PC-3 (cell line): Measurements from ENCODE around the gene ADGRV1. TPM values are rescaled to one million over a fixed set of nuclear protein-coding genes. Genes with fewer than 3 reads are reported as not detected.

Experiments used
- ATAC-seq: fragments of 200-7000 bp; cut with Tn5 transposase; 2 replicates; pipeline ENCODE4 v1.9.1; 2020; ENCODE audit warnings: mild to moderate bottlenecking, moderate library complexity
- BruUV-seq: library from RNA; stranded (reverse); fragments of 400-500 nt; replicated peaks from 2 replicates; lab custom pipeline; 2021; lab: Mats Ljungman, UMichigan
- CTCF ChIA-PET: fragments of 300-600 bp; sonication (Branson Sonifier 250); formaldehyde crosslinking; loops from one replicate; lab custom pipeline; 2022; ENCODE audit warnings: antibody characterized with exemption; lab: Charles Lee
- POLR2A ChIA-PET: fragments of 300-600 bp; sonication (Branson Sonifier 250); formaldehyde crosslinking; loops from one replicate; lab custom pipeline; 2022; ENCODE audit warnings: antibody characterized with exemption; ENCODE audit not compliant: unreplicated experiment; lab: Charles Lee
- DNase-seq: peaks from one replicate; pipeline ENCODE4 v3.0.0-alpha.2; 2015
- H2AFZ ChIP-seq: fragments of 300-600 bp; sonication (generic); 2 replicates; pipeline ENCODE4 v1.6.0; 2016; ENCODE audit warnings: antibody characterized with exemption, low read length
- H3F3A ChIP-seq: fragments of 300-600 bp; sonication (generic); one replicate; pipeline ENCODE4 v1.6.0; 2017; ENCODE audit warnings: antibody characterized with exemption, low read length, control low read depth, mild to moderate bottlenecking; ENCODE audit not compliant: unreplicated experiment
- H3K27ac ChIP-seq: fragments of 300-600 bp; sonication (generic); 2 replicates; pipeline ENCODE4 v1.5.1; 2016; ENCODE audit warnings: mild to moderate bottlenecking, low read length
- H3K27me3 ChIP-seq: fragments of 300-600 bp; sonication (generic); 2 replicates; pipeline ENCODE4 v1.6.1; 2016; ENCODE audit warnings: low read length, mixed read lengths
- H3K36me3 ChIP-seq: fragments of 300-600 bp; sonication (generic); 2 replicates; pipeline ENCODE4 v1.6.1; 2016; ENCODE audit warnings: low read depth, mixed run types, low read length, mixed read lengths
- H3K4me1 ChIP-seq: fragments of 300-600 bp; sonication (generic); 2 replicates; pipeline ENCODE4 v1.5.1; 2016; ENCODE audit warnings: low read length; ENCODE audit not compliant: insufficient read depth
- H3K4me2 ChIP-seq: fragments of 300-600 bp; sonication (generic); 2 replicates; pipeline ENCODE4 v1.6.0; 2016; ENCODE audit warnings: low read length
- H3K4me3 ChIP-seq: fragments of 300-600 bp; sonication (generic); 2 replicates; pipeline ENCODE4 v1.5.1; 2016; ENCODE audit warnings: mild to moderate bottlenecking, low read length, mixed read lengths
- H3K79me2 ChIP-seq: fragments of 300-600 bp; sonication (generic); 2 replicates; pipeline ENCODE4 v1.6.1; 2017; ENCODE audit warnings: low read length, mixed read lengths
- H3K9ac ChIP-seq: fragments of 300-600 bp; sonication (generic); 2 replicates; pipeline ENCODE4 v1.6.0; 2016; ENCODE audit warnings: mild to moderate bottlenecking, low read length
- H3K9me2 ChIP-seq: fragments of 300-600 bp; sonication (generic); replicated peaks from 2 replicates; pipeline ENCODE4 v1.6.1; 2016; ENCODE audit warnings: mixed run types, low read length, mixed read lengths
- H3K9me3 ChIP-seq: fragments of 300-600 bp; sonication (generic); 2 replicates; pipeline ENCODE4 v1.6.1; 2016; ENCODE audit warnings: low read length, mixed read lengths
- H4K20me1 ChIP-seq: fragments of 300-600 bp; sonication (generic); 2 replicates; pipeline ENCODE4 v1.6.1; 2016; ENCODE audit warnings: low read length, mixed read lengths
- EZH2 ChIP-seq: fragments of 300-600 bp; sonication (generic); IDR thresholded peaks from one replicate; pipeline ENCODE4 v1.6.1; 2017; ENCODE audit warnings: antibody characterized with exemption, mild to moderate bottlenecking, low read length; ENCODE audit not compliant: unreplicated experiment
- EZH2phosphoT487 ChIP-seq: fragments of 300-600 bp; sonication (generic); IDR thresholded peaks from 2 replicates; pipeline ENCODE4 v1.6.1; 2018; ENCODE audit warnings: mild to moderate bottlenecking, antibody characterized with exemption, low read length, borderline replicate concordance
- intact Hi-C: fragments of 100-400 bp; cut with micrococcal nuclease; formaldehyde crosslinking; loops from 2 replicates; pipeline ENCODE4 v1.9.0; 2023
- total RNA-seq: library from RNA; depleted of rRNA; stranded (reverse); fragments of >200 nt; gene quantifications from 2 replicates; pipeline ENCODE4 v1.2.3, GENCODE V29; 2014
- TF ChIP-seq, protein P1 (sequence below): fragments of 300-600 bp; sonication (generic); conservative IDR thresholded peaks from 2 replicates; pipeline ENCODE4 v1.5.1; 2017; ENCODE audit warnings: antibody characterized with exemption, low read depth, mild to moderate bottlenecking, low read length

ADGRV1 gene
- total RNA-seq, 1 experiment from 2014 or later = 22.7 TPM

DNA sequence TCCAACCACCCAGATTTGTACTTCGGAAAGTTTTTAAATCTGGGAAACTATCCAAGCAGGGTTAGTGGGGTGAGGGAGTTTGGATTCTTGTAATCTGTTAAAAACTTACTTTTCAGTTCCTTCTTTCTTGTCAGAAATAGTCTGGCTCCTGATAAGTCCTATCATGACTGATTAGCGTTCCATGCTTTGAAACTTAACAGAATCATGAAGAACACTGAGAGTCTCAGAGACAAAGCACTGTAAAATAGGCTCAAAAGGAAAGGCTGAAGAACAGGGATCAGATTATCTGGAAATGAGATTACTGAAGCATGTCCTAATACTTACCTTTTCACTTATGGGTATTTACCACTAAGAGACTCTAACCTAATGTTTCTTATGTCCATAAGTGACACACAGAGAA, 582.1 kb downstream of the ADGRV1 start:
- ChIA-PET POLR2A (no interaction called here), CTCF (no interaction called here)
- Histone ChIP-seq H3F3A (peaks cover 2% of the 10 kb centered on the region), H3K4me1 (peaks cover 30% of the 10 kb centered on the region), H3K27ac (no peak overlapping the region), H3K9me2 (no peaks in the 10 kb centered on the region), H3K27me3 (no peaks in the 10 kb centered on the region), H4K20me1 (no peaks in the 10 kb centered on the region), H2AFZ (no peak overlapping the region), H3K79me2 (no peaks in the 10 kb centered on the region), H3K4me3 (no peak overlapping the region), H3K9me3 (no peaks in the 10 kb centered on the region), H3K36me3 (no peaks in the 10 kb centered on the region), H3K9ac (no peak overlapping the region), H3K4me2 (no peak overlapping the region)
- no peak for ATAC-seq
- BruUV-seq = no TSS peak
- DNase-seq = no peak
- intact Hi-C loops = no loop called here
- TF ChIP-seq EZH2 = no peak
- TF ChIP-seq, protein P1, sequence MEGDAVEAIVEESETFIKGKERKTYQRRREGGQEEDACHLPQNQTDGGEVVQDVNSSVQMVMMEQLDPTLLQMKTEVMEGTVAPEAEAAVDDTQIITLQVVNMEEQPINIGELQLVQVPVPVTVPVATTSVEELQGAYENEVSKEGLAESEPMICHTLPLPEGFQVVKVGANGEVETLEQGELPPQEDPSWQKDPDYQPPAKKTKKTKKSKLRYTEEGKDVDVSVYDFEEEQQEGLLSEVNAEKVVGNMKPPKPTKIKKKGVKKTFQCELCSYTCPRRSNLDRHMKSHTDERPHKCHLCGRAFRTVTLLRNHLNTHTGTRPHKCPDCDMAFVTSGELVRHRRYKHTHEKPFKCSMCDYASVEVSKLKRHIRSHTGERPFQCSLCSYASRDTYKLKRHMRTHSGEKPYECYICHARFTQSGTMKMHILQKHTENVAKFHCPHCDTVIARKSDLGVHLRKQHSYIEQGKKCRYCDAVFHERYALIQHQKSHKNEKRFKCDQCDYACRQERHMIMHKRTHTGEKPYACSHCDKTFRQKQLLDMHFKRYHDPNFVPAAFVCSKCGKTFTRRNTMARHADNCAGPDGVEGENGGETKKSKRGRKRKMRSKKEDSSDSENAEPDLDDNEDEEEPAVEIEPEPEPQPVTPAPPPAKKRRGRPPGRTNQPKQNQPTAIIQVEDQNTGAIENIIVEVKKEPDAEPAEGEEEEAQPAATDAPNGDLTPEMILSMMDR = no peak
- TF ChIP-seq EZH2phosphoT487 = no peak

DNA sequence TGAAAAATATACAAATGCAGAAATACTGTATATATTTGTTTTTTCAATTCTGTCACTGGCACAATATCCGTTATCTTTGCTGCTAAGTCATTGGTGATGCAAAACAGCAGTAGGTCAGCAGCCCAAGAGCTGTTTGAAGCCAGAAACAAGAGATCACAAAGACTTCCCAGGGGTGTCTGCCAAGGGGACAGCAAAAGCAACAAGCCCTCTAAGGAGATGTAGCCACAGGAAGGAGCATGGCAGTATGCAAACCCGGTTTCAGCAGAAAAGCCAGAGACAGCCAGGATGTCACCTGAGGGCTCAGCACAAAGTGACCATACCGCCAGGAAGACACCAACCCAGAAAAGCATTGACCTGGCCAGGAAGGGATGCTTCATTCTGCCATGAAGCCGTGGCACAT, 583.0 kb downstream of the ADGRV1 start:
- peaks cover 21% of the 10 kb centered on the region for H3K4me1 ChIP-seq
- H3F3A ChIP-seq = no peaks in the 10 kb centered on the region
- H2AFZ ChIP-seq = no peak overlapping the region
- no peaks in the 10 kb centered on the region for H3K9me2 ChIP-seq
- H3K27me3 ChIP-seq = no peaks in the 10 kb centered on the region
- H3K36me3 ChIP-seq = no peaks in the 10 kb centered on the region
- CTCF ChIA-PET = no interaction called here
- no peaks in the 10 kb centered on the region for H3K79me2 ChIP-seq
- TF ChIP-seq, protein P1 = no peak
- TF ChIP-seq EZH2 = no peak
- no peak for TF ChIP-seq EZH2phosphoT487
- no peak overlapping the region for H3K27ac ChIP-seq
- ATAC-seq = no peak
- H3K4me3 ChIP-seq = no peak overlapping the region
- POLR2A ChIA-PET = no interaction called here
- DNase-seq = no peak
- BruUV-seq = no TSS peak
- H3K9me3 ChIP-seq = no peaks in the 10 kb centered on the region
- H3K4me2 ChIP-seq = no peak overlapping the region
- H3K9ac ChIP-seq = no peak overlapping the region
- intact Hi-C loops = no loop called here
- H4K20me1 ChIP-seq = no peaks in the 10 kb centered on the region

DNA sequence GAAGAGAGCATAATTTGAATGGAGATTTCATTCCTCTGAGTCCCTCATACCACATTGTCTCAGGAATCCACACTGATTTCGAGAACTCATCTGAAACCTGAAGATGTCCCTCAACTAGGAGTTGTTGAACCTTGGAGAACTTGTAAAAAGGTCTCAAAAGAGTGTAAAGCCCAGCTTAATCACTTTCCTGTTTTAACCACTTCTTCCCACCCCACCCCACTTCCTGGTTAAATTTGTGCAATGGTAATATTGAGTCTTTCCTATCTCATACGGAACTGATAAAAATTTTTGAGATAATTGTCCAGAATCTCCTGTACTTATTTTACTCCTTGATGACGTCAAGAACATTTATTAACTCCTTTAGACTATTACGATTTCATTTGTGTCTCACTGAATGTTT, 583.8 kb downstream of the ADGRV1 start:
- no peaks in the 10 kb centered on the region for H3K36me3 ChIP-seq

More for the DNA sequence above, 583.8 kb downstream of the ADGRV1 start:
- Histone ChIP-seq H3K4me2 (no peak overlapping the region), H4K20me1 (no peaks in the 10 kb centered on the region), H3K9me2 (no peaks in the 10 kb centered on the region), H3K9ac (no peak overlapping the region), H3K79me2 (no peaks in the 10 kb centered on the region), H3K4me1 (peaks cover 13% of the 10 kb centered on the region; the same call in 1 of the 2 replicates), H3K27me3 (no peaks in the 10 kb centered on the region), H3K9me3 (no peaks in the 10 kb centered on the region), H3K27ac (no peak overlapping the region), H3F3A (no peaks in the 10 kb centered on the region), H3K4me3 (no peak overlapping the region), H2AFZ (no peak overlapping the region)
- DNase-seq (no peak), ATAC-seq (no peak)
- intact Hi-C loops = no loop called here
- TF ChIP-seq EZH2 (no peak), EZH2phosphoT487 (no peak)
- TF ChIP-seq, protein P1 = no peak
- ChIA-PET POLR2A (no interaction called here), CTCF (no interaction called here)
- no TSS peak for BruUV-seq
